Activated T-cell treated with anti-CD3 and anti-CD28 coated beads, Interleukin-2, amount 50 U/mL, for 1 hour (primary cell): Measurements from ENCODE around the gene CDT1.

Experiments
- DNase-seq: peaks from one replicate; pipeline ENCODE4 v3.0.0-alpha.2; 2020

Gene CDT1

DNA sequence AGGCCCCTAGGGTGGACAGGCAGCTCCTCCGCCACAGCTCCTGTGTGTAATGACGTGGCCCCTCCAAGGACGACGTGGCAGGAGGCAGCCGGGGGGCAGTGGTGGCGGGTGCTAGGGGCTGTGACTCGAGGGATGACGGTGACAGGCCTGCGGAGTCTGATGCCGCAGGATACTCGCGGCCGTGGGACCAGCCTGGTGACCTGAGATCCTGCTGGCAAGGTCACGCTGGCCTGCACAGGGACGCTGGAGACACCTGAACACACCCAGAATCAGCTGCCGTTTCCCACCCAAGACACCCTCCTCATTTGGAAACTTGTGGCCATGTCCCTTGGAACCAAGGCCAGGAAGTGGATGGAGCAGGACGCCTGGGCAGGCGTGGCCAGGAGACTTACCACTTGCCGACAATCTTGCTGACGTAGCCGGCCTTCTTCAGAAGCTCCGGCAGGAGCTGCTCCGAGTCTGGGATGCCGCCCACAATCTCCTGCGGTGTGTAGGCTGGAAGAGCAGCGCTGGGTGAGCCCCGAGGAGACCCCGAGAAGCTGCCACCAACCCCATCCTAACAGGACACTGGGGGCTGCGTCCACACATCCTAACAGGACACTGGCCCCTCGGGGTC lies 37.1 kb downstream of the CDT1 start:
- no peak for DNase-seq

DNA sequence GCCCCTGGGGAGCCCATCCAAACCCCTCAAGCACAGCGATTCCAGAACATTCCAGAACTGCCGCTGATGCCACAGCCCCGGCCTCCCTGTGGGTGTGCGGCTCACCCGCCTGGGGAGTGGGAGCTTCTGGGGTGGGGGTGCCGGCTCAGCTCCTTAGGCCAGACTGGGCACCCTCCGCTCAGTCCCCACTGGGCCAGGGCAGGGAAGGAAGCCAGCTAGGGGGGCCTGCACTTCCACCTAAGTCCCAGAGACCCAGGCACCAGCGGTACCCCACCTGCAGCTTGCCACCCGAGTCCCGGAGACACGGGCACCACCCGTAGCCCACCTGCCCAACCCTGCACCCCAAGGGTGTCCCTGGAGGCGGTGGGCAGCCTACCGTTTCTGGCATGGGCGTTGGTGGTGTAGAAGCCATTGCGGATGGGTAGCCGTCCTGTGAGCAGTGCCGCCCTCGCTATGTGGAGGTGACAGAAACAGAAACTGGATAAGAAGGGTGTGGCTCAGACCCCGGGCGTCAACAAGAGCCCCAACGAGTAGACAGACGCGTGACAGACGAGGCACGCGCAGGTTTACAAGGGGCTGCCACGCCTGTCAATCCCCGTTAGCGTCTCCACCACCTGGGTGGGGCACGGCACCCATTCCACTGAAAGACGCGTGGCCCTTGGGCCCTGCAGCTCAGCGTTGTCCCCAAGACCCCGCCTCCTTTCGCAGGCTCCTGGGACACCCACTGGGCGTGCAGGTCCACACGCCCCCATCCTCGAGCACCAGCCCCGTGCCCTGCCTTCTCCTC lies 38.1 kb downstream of the CDT1 start:
- DNase-seq = no peak

DNA sequence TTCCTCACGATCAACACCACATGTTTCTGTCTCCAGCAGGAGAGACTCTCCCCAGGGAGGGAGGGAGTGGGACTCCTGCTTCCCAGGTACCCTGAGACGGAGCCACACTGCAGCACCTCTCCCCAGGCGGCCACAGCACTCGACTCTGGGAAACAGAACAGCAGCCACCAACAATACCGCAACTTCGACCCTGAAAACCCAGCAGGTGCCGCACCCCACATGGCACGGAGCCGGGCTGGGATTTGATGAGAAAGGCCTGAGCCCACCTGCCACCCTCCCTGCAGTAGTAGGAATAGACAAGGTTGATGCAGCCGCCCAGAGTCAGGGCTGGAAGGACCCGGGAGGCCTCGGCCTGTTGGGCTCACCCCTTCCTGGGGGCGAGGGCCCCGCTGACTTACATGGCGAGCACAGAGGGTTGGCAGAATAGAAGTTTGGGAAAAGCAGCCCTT lies 38.7 kb downstream of the CDT1 start:
- DNase-seq = no peak

DNA sequence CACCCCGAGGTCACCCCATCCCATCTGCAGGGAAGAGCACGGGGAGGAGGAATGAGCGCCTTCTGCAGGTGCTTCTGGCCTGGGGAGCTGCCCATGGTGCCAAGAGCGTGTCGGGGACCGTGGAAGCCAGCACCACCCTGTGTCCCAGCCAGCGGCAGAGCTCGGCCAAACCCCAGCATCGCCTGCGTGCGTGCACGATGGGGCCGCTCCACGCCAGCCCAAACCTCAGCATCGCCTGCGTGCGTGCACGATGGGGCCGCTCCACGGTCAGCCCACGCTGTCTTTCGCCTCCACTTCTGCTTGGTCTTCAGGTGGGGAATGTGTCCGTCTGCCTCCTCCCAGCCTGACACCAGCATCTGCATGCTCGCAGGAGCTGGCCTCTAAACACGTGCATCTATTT lies 39.2 kb downstream of the CDT1 start:
- no peak for DNase-seq

DNA sequence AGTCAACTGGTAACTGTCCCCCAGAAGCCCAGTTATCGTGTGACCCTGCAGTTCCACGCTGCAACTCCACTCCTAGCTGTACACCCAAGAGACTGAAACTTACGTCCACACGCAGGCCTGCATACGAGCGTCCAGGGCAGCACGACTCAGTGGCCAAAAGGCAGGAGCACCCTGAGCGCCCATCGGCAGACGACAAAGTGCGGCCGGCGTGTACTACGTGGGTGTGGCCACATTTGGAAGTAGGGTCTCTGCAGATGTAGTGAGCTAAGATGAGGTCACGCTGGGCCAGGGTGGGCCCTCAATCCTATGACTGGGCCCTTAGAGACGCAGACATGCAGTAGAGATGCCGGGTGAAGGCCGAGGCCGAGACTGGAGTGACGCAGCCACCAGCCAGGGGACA lies 39.7 kb downstream of the CDT1 start:
- DNase-seq = no peak

DNA sequence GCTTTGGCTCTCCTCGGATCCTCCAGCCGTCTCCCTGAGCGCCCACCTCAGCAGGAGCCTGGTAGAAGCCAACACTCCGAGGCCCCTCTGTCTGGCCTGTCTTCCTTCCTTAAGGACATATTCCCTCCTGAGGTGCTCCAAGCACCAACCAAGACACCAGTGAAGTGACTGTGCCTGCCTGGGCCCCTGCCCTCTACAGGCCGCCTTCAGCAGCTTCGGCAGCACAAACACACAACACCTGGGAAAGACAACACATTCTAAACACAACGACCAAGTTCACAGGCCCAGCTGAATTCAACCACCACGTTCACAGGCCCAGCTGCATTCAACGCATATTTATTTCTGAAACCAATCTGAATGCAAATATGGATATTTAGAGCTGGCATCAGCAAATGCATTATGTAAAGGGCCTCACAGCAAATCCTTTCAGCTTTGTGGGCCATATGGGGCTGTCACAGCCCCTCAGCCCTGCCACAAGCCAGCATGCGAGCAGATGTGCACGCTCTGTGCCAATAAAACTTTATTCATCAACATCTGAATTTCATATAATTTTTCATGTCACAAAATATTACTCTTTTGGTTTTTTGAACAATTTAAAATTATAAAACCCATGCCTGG lies 40.9 kb downstream of the CDT1 start:
- DNase-seq = no peak

DNA sequence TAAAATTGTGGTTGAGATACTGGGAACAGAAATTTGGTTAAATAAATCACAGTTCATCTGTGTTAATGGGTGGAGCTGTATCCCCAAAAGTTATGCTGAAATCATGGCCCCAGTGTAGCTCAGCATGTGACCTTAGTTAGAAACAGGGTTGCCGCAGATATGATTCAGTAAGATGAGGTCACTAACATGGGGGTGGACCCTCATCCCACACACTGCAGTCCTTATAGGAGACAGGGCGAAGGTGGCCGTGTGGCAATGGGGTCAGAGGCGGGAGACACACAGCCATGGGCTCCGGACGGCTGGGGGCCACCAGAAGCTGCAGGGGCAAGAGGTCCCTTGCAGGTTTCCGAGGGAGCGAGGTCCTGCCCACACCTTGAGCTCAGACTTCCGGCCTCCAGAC lies 42.5 kb downstream of the CDT1 start:
- DNase-seq = no peak

DNA sequence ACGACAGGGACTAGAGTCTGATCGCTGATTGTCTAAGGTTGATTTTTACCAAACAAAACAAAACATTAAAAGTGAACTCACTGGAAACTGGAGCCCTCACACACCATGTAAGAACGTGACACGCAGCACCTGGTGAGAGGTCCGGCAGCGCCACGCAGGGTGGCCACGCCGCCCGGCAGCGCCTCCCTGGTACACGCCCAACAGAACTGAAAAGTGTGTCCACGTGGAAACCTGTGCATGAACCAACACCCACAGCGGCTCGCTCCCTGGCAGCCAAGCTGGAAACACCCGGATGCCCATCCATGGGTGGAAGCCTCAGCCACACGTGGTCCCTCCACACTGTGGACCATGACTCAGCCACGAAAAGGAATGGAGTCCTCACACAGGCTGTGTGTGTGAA lies 44.1 kb downstream of the CDT1 start:
- DNase-seq = no peak

DNA sequence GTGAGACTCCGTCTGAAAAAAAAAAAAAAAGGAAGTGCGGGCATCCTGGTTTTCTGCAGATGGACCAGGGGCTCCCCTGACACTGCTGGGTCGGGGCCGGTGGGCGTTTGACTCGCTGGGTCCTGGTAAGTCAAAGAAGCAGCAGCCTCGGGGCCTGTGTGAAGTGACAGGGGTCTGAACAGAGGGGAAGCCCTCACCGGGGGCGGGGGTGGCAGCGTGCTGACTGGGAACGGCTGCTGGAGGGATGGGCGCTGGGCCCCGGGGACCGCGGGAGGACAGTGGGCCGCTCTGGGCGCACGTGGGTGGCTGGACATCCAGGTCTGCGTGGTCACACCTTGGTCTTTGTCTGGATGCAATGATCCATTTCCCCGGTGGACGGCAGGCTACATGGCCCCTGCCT lies 45.0 kb downstream of the CDT1 start:
- no peak for DNase-seq

DNA sequence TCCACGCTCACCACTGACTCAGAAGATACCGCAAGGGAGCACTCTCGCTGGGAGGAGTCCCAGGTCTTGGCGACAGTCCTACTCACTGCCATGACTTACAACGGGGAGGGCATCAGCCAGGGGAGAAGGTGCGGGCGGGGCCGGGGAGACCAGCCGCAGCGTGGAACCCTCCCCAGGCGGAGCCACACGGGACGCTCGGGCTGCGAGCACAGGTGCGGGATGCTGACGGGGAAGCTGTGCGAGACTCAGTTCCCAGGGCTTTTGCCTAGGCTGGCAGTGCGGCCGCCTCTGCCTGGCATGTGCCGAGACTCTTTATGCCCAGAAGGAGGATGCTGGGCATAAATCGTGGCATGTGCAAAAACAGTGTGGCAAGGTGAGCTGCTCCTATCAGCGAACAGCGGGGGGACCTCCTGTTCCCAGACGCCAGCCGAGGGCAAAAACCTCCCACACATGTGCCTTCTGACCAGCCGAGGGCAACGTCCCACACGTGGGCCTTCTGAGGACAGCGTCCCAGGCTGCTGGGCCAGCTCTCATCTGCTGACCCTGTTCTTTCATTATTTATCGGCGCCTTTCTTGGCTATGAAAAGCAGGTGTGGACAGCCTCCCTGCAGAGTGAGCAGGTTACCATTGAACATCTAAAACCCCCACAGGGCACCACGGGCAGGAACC lies 47.1 kb downstream of the CDT1 start:
- DNase-seq = no peak

DNA sequence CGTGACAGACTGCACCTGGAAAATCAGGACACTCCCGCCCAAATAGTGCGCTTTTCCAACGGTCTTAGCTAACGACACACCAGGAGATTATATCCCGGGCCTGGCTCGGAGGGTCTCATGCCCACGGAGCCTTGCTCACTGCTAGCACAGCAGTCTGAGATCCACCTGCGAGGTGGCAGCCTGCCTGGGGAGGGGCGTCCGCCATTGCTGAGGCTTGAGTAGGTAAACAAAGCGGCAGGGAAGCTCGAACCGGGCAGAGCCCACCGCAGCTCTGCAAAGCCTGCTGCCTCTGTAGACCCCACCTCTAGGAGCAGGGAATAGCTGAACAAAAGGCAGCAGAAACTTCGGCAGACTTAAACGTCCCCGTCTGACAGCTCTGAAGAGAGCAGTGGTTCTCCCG lies 48.0 kb downstream of the CDT1 start:
- DNase-seq = no peak

DNA sequence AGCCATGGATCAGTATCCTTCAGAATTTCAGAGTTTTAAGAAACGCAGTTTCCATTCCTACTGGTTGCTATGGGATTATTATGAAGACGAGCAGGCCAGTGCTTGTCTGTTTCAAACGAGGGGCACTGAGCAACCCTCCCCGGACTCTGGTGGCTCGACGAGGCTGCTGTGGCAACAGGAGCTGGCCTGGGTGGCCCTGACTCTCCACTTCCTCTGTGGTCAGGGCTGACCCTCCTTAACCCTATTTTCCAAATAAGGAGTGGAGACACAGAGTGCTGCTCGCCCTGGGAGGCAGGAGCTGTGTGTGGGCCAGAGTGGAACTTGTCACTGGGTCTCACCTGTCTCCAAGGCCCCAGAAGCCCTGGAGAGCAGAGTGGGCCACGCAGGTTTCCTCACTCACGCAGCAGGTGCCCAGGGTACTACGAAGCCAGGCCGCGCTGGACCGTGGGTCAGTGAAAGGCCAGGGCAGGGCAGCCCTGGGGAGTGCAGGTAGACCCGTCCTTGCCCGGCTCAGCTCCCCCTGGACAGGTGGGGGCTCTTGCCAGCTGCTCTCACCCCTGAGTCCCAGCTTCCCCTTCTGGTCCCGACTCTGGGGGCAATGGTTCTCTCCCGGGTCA lies 49.8 kb downstream of the CDT1 start:
- DNase-seq = no peak

DNA sequence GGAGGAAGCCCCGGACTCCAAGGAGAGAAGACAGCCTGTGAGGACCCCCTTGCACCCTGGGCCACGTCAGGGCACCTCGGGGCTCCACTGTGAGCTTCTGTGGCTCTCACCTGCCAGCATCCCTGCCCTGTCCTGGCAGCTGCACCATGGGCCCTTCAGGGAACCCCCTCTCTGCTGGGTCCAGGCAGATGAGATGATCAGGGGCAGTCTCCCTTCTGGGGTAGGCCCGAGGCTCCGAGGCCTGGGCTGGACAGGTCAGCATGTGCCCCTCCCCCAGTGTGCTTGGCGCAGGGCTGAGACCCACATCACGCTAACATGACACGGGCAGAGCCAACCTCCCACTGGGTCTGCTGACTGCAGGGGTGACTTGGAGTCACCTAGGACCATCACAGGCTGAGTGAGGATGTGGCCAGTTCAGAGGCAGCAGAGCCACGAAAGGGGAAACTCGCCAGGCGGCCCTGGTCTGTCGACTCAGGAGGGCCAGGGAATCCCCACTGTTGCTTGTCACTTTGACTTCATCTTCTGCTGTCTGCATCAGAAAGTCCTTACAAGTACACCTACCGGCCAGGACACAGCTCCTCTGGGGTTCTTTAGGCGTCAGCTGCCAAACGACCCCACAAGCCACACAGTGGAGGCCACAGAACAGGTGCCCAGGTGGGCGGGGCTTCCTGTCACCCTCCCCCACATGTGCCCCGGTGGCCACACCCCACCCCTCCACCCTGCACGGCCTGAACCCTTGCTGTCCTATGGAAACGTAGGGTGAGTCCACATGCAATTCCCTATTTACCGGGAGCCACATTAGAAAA lies 50.9 kb downstream of the CDT1 start:
- DNase-seq = peak; percentile 31

DNA sequence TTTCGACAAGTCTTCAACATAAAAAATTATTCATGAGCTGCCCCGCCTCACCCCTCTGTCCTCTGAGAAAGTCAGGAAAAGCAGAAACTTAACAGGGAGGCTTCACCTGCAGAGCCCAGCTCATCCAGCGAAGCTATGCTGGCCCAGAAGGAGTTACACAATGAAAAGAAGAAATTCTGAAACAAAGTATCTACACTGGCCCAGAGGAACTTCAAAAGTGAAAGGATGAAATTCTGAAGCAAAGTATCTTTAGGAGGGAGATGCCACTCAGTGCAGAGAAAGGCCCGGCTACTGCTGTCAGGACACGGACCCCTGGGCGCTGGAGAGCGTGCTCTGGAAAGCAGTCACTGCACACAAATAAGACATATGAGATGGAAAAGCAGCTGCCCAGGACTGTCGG lies 51.6 kb downstream of the CDT1 start:
- DNase-seq = no peak

DNA sequence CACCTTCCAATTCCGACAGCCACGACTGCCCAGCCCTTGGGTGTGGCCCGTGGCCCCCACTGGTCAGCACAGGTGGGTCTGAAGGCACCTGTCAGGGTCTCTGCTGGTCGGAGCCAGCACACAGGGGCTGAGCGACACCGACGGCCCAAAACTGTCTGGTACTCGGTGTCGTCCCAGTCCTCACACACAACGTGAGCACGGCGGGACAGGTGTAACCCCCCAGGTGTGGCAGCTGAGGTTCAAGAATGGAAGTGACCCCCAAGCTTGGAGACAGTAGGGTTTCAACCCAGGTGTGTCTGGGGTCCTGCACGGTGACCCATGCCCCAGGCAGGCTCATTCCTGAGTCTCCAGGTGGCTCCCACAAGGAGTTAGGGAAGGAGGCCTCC lies 52.1 kb downstream of the CDT1 start:
- DNase-seq = no peak

DNA sequence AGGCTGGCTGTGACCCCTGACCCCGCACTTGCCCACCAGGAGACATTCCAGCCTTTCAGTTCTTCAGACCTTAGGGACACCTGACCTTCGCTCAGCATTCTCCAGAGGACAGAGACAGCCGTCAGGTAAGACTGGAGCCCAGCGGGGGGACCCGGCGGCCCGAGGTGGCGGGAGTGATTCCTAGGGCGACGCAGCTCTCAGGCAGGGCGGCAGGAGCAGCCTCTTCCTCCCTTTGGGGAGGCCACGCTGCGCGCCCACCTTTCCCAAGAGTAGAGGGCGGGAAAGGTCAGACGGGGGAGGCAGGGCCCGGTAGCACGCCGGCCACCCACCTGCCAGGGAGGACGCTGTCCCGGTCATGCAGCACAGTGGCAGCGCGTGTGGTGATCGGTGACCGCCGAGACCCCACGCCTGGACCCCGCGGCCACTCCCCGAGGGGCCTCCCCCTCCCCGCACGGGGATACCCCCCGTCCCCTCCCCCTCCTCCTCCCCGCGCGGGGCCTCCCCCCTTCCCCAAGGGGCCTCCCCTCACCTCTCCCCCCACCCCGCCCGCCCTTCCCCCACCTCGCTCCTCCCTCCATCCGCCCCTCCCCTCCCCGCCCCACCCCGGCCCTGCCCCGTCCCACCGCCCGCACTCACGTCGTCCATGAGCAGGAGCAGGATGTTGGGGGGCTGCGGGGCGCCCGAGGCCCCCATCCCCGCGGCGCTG lies 52.7 kb downstream of the CDT1 start:
- DNase-seq = peak; percentile 38

DNA sequence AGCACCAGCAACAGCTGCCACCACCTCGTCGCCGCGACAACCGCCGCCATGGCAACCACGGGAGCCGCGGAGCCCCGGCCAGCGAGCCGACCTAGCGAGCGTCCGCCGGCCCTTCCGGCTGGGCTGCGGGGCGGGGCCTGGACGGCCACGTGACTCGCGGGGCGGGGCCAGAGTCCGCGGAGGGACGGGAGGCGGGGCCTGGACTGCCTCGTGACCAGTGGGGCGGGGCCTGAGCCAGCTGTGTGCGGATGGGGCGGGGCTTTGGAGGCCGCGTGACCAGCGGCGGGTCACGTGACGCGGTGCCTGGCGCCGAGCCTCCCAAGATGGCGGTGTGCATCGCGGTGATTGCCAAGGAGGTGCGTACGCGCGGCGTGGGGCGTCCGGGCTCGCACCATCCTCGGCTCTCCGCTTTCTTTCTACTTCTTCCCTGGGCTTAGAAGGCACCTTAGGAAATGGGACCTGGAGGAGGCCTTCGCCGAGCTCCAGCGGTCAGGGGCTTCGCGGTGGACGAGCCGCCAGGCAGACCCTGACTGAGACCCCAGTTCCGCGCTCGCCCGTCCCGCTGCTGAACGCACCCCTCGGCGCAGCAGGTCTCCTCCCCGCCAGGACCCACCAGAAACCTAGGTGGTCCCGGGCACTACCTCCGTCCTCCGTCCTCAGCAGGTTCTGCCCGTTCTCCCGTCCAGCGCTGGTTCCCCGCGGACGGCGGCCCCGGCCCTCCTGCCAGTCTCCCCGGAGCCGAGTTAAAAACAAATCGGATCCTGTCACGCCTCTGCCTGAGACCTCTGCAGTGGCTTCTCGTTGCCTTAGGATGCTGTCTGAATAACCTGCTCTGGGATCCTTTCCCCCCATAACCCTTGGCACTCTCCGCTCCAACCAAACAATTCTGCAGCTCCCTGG lies 53.5 kb downstream of the CDT1 start, which contains the start of the genes GALNS and TRAPPC2L:
Gene GALNS (minus strand): TSS at position 120 of the 900 bp plus-strand sequence. CDS start 70 bp downstream, at position 50.
Gene TRAPPC2L (plus strand): TSS at position 300 of the 900 bp plus-strand sequence. CDS start 24 bp downstream, at position 324.
- peak; percentile 99 for DNase-seq

DNA sequence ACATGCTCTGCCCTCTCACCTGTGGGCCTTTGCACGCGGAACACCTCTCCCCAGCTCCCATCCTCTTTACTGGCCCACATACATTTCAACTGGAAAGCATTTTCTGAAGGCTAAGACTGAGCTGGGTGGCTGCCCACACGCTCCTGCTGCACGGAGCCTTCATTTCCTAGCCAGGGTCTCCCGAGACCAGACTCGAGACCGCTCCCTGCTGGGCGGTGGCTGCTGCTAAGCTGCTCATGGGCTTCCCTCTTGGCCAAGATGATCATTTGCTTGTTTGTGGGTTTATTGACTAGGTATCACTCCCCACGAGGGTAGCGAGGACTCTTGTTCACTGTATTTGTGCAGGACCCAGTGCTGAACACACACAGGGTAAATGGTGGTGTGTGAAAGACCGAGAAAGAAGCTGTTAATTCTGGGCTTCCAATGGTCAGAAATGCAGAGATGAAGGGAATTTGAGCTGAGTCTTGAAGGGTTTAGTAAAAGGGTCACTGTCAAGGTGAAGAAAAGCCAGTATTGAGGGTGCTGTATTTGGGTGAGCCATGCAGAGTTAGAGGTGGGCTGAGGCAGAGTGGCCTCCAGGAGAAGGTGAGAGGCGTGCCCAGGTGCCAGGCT lies 54.2 kb downstream of the CDT1 start:
- DNase-seq = peak; percentile 78
